Ishikawa (cell line): ENCODE data around the gene RTN4RL1.

Experiments used
- CEBPB ChIP-seq: IDR thresholded peaks from 2 replicates; pipeline ENCODE4 v1.6.1; 2012
- CREB1 ChIP-seq: IDR thresholded peaks from 2 replicates; pipeline ENCODE4 v1.6.1; 2012; ENCODE audit warnings: low read depth
- EGR1 ChIP-seq: IDR thresholded peaks from 2 replicates; pipeline ENCODE4 v1.6.1; 2012
- EP300 ChIP-seq: IDR thresholded peaks from 2 replicates; pipeline ENCODE4 v1.6.1; 2012; ENCODE audit warnings: borderline replicate concordance
- FOXM1 ChIP-seq: IDR thresholded peaks from 2 replicates; pipeline ENCODE4 v1.6.1; 2012; ENCODE audit warnings: low read depth, borderline replicate concordance
- MAX ChIP-seq: IDR thresholded peaks from 2 replicates; pipeline ENCODE4 v1.6.1; 2012
- NFIC ChIP-seq: IDR thresholded peaks from 2 replicates; pipeline ENCODE4 v1.6.1; 2012
- RAD21 ChIP-seq: IDR thresholded peaks from 2 replicates; pipeline ENCODE4 v1.6.1; 2012; ENCODE audit warnings: low read depth
- REST ChIP-seq: IDR thresholded peaks from 2 replicates; pipeline ENCODE4 v1.6.1; 2012; ENCODE audit warnings: low read depth, mild to moderate bottlenecking
- TAF1 ChIP-seq: IDR thresholded peaks from 2 replicates; pipeline ENCODE4 v1.6.1; 2012; ENCODE audit warnings: low read depth, mild to moderate bottlenecking
- TCF12 ChIP-seq: IDR thresholded peaks from 2 replicates; pipeline ENCODE4 v1.6.1; 2012; ENCODE audit warnings: low read depth
- TEAD4 ChIP-seq: IDR thresholded peaks from 2 replicates; pipeline ENCODE4 v1.6.1; 2012
- USF1 ChIP-seq: IDR thresholded peaks from 2 replicates; pipeline ENCODE4 v1.6.1; 2012
- YY1 ChIP-seq: IDR thresholded peaks from 2 replicates; pipeline ENCODE4 v1.6.1; 2012; ENCODE audit warnings: low read depth
- ZBTB7A ChIP-seq: IDR thresholded peaks from 2 replicates; pipeline ENCODE4 v1.6.1; 2012; ENCODE audit warnings: low read depth

Gene RTN4RL1

GRCh38 chr17:1899403-1900000, 125.6 kb downstream of the RTN4RL1 start:
- TF ChIP-seq NFIC, result no peak
- TF ChIP-seq TEAD4, result no peak
- no peak for TF ChIP-seq YY1
- no peak for TF ChIP-seq REST
- no peak for TF ChIP-seq ZBTB7A
- TF ChIP-seq EGR1, result no peak
- no peak for TF ChIP-seq FOXM1
- TF ChIP-seq MAX, result no peak
- no peak for TF ChIP-seq EP300
- no peak for TF ChIP-seq TAF1
- TF ChIP-seq RAD21, result no peak
- no peak for TF ChIP-seq USF1
- TF ChIP-seq CREB1, result no peak
- no peak for TF ChIP-seq TCF12
- TF ChIP-seq CEBPB, result no peak

- no peak for TF ChIP-seq YY1
- TF ChIP-seq MAX, result no peak
- TF ChIP-seq FOXM1, result no peak
- TF ChIP-seq CREB1, result no peak
- no peak for TF ChIP-seq TEAD4
- TF ChIP-seq CEBPB, result no peak
- TF ChIP-seq ZBTB7A, result no peak
- no peak for TF ChIP-seq TAF1
- no peak for TF ChIP-seq EGR1
- TF ChIP-seq USF1, result no peak
- no peak for TF ChIP-seq RAD21
- TF ChIP-seq TCF12, result no peak
- no peak for TF ChIP-seq NFIC
- no peak for TF ChIP-seq EP300
- no peak for TF ChIP-seq REST
These were observed 126.3 kb downstream of the RTN4RL1 start for GRCh38 chr17:1898872-1899271.

GRCh38 chr17:1898332-1898731, 126.8 kb downstream of the RTN4RL1 start:
- no peak for TF ChIP-seq USF1
- no peak for TF ChIP-seq MAX
- TF ChIP-seq TAF1, result no peak
- TF ChIP-seq EGR1, result no peak
- TF ChIP-seq YY1, result no peak
- TF ChIP-seq TCF12, result no peak
- TF ChIP-seq RAD21, result no peak

- TF ChIP-seq TEAD4, result no peak
- TF ChIP-seq CEBPB, result no peak
- no peak for TF ChIP-seq NFIC
- TF ChIP-seq RAD21, result no peak
- no peak for TF ChIP-seq MAX
- TF ChIP-seq EGR1, result no peak
- no peak for TF ChIP-seq REST
These were observed 128.0 kb downstream of the RTN4RL1 start for GRCh38 chr17:1897105-1897656.
